A549 (cell line): ENCODE measurements around the gene RNF13. TPM values are rescaled to one million over a fixed set of nuclear protein-coding genes. Genes with fewer than 3 reads are reported as not detected.
A peak's percentile ranks its signal among the peaks of the same experiment; 100 is the strongest.
"Not testable (repeated sequence)": the region's sequence is repeated elsewhere in the genome, so short reads cannot be mapped to it uniquely, and the experiment has no call there.

Experiments
- ATAC-seq, 2 experiments: fragments of 200-7000 bp in 1 of 2; fragments of >200 bp in 1 of 2; cut with Nextera tagmentation in 1 of 2; cut with Tn5 transposase in 1 of 2; 3 replicates each; pipeline versions ENCODE4 v1.8.0 to v1.9.1; 2018 to 2020; ENCODE audit warnings: mild to moderate bottlenecking in 1 of 2, moderate library complexity in 1 of 2
- CTCF ChIA-PET: fragments of 300-600 bp; sonication (Branson Sonifier 250); formaldehyde crosslinking; extraction: SDS; loops from one replicate; lab custom pipeline; 2021; ENCODE audit warnings: antibody characterized with exemption, inconsistent platforms; lab: Yijun Ruan, JAX
- POLR2A ChIA-PET: fragments of 350-600 bp; formaldehyde crosslinking; extraction: SDS; loops from one replicate; lab custom pipeline; 2021; ENCODE audit warnings: antibody characterized with exemption, inconsistent platforms; lab: Yijun Ruan, JAX
- DNase-seq, 2 experiments: peaks; one replicate each; pipeline versions ENCODE4 v3.0.0 to v3.0.0-alpha.2; 2011 to 2016; ENCODE audit warnings: low read depth in 1 of 2, low spot score in 1 of 2
- FAIRE-seq: peaks from 2 replicates; lab custom pipeline; 2011; peaks lifted over from hg19 to GRCh38; lab: Jason Lieb, UNC
- H3K27ac ChIP-seq, 2 experiments: fragments of >200 bp; sonication (Bioruptor Twin); formaldehyde crosslinking; 3 replicates each; pipeline ENCODE4 v1.5.1; 2016 to 2017
- H3K4me1 ChIP-seq: fragments of >200 bp; sonication (Bioruptor Twin); formaldehyde crosslinking; 3 replicates; pipeline ENCODE4 v1.6.1; 2016
- H3K4me2 ChIP-seq: fragments of >200 bp; sonication (Bioruptor Twin); formaldehyde crosslinking; 3 replicates; pipeline ENCODE4 v1.6.1; 2016
- H3K4me3 ChIP-seq: fragments of >200 bp; sonication (Bioruptor Twin); formaldehyde crosslinking; 3 replicates; pipeline ENCODE4 v1.5.1; 2016
- H3K9me3 ChIP-seq: fragments of >200 bp; sonication (Bioruptor Twin); formaldehyde crosslinking; 3 replicates; pipeline ENCODE4 v1.6.1; 2016
- CEBPB ChIP-seq, 2 experiments: fragments of >200 bp in 1 of 2; sonication (Bioruptor Twin) in 1 of 2; formaldehyde crosslinking in 1 of 2; IDR thresholded peaks; 2 replicates each; pipeline ENCODE4 v1.6.1; 2012 to 2016
- CTCF ChIP-seq: fragments of >200 bp; sonication (Bioruptor Twin); formaldehyde crosslinking; IDR thresholded peaks from 3 replicates; pipeline ENCODE4 v1.5.1; 2016
- EHF ChIP-seq: fragments of 250-450 bp; sonication (Bioruptor Pico); IDR thresholded peaks from 2 replicates; pipeline ENCODE4 v1.5.0; 2020; ENCODE audit warnings: mild to moderate bottlenecking
- ESRRA ChIP-seq: fragments of 150-350 bp; IDR thresholded peaks from 2 replicates; pipeline ENCODE4 v1.6.1; 2014; ENCODE audit warnings: mild to moderate bottlenecking, low read length, borderline replicate concordance
- FOXS1 ChIP-seq: fragments of 250-450 bp; sonication (Bioruptor Pico); IDR thresholded peaks from 2 replicates; pipeline ENCODE4 v1.5.0; 2020; ENCODE audit warnings: mild to moderate bottlenecking, moderate library complexity
- HEYL ChIP-seq: fragments of 250-450 bp; sonication (Bioruptor Pico); IDR thresholded peaks from 2 replicates; pipeline ENCODE4 v1.8.0; 2021; ENCODE audit warnings: mild to moderate bottlenecking, moderate library complexity
- KDM5A ChIP-seq: fragments of 200-600 bp; sonication (generic); IDR thresholded peaks from 2 replicates; pipeline ENCODE4 v1.6.1; 2016; ENCODE audit warnings: antibody characterized with exemption, mild to moderate bottlenecking
- MAFK ChIP-seq: fragments of 450-650 bp; IDR thresholded peaks from 2 replicates; pipeline ENCODE4 v1.6.1; 2014; ENCODE audit not compliant: partially characterized antibody
- NPAS2 ChIP-seq: fragments of 250-450 bp; sonication (Bioruptor Pico); IDR thresholded peaks from 2 replicates; pipeline ENCODE4 v1.8.0; 2022; ENCODE audit warnings: mild to moderate bottlenecking, moderate library complexity, borderline replicate concordance
- PHF8 ChIP-seq: fragments of 200-600 bp; sonication (generic); IDR thresholded peaks from 2 replicates; pipeline ENCODE4 v1.6.1; 2016; ENCODE audit warnings: low read depth, mild to moderate bottlenecking, antibody characterized with exemption, moderate library complexity, borderline replicate concordance
- RAD21 ChIP-seq, 2 experiments: fragments of >200 bp in 1 of 2; sonication (Bioruptor Twin) in 1 of 2; formaldehyde crosslinking in 1 of 2; IDR thresholded peaks in 1 of 2; conservative IDR thresholded peaks in 1 of 2; 2 replicates in 1 of 2; 3 replicates in 1 of 2; pipeline ENCODE4 v1.6.1; 2012 to 2018; ENCODE audit warnings: inconsistent platforms in 1 of 2
- RNF2 ChIP-seq: fragments of 200-600 bp; sonication (generic); IDR thresholded peaks from 2 replicates; pipeline ENCODE4 v1.6.1; 2016; ENCODE audit warnings: low read depth, mild to moderate bottlenecking, antibody characterized with exemption, moderate library complexity, borderline replicate concordance
- SMC3 ChIP-seq: fragments of >200 bp; sonication (Bioruptor Twin); formaldehyde crosslinking; IDR thresholded peaks from 3 replicates; pipeline ENCODE4 v1.6.1; 2018; ENCODE audit warnings: inconsistent platforms
- TFCP2L1 ChIP-seq: fragments of 250-450 bp; sonication (Bioruptor Pico); IDR thresholded peaks from 2 replicates; pipeline ENCODE4 v1.5.0; 2021; ENCODE audit warnings: mild to moderate bottlenecking
- ZFP36 ChIP-seq: fragments of 450-650 bp; IDR thresholded peaks from 2 replicates; pipeline ENCODE4 v1.6.1; 2014; ENCODE audit warnings: borderline replicate concordance; ENCODE audit not compliant: partially characterized antibody
- WGBS: methylation state at CpG from one replicate; pipeline ENCODE4 v1.1.6; 2017; ENCODE audit errors: missing lambda C conversion rate; 5-methylcytosine and 5-hydroxymethylcytosine counted together
- polyA plus RNA-seq, 4 experiments: library from polyadenylated mRNA; depleted of rRNA in 3 of 4; stranded (reverse); fragments of >200 nt; fragmentation: RNase III in 1 of 4; extraction: RNeasy Plus Mini Kit Qiagen cat#74134 plus additional on column Dnase treatment in 1 of 4; gene quantifications; 2 replicates in 3 of 4; 3 replicates in 1 of 4; pipeline ENCODE4 v1.2.3, GENCODE V29; 2011 to 2017
- TF ChIP-seq, protein P1 (sequence below): fragments of 450-650 bp; IDR thresholded peaks from 2 replicates; pipeline ENCODE4 v1.6.1; 2014; ENCODE audit warnings: antibody characterized with exemption

RNF13 gene
- polyA plus RNA-seq, 2 of the 4 experiments (the other 2 are of a cell fraction) = 46.2 to 100 TPM

DNA sequence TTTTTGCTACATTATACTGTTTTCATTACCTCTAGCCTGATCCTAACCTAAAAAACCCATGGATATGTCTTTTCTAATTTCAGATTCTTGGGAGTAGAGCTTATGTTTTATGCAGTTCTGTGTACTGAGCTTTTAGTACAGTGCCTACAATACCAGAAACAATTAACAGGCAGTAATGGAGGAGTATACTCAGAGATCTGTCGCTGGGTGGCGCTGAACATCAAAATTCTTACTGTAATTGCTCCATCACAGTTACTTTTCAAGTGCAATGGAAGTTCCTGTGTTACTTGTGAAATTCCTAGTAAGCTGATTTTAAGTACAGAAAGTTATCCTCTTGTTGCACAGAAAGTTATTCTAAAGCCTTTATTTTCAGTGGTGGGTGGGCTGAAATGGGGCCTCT is 66.9 kb downstream of the RNF13 start:
- Histone ChIP-seq H3K4me2 (no peak overlapping the region), H3K4me3 (no peak overlapping the region), H3K9me3 (no peaks in the 10 kb centered on the region), H3K4me1 (no peaks in the 10 kb centered on the region), H3K27ac (no peak overlapping the region)
- ATAC-seq = peak; percentile 90 to 97
- peak; percentile 8 to 68 for DNase-seq
- peak; percentile 76 for FAIRE-seq
- CTCF ChIA-PET = interaction anchor here (0.6 to 2.2 kb wide), 28 partner anchors 10 to 388 kb away, joined by 3 to 22 read pairs (median 4); partner anchors contain the start of gene RNF13
- TF ChIP-seq PHF8 = no peak
- peak; percentile 69 for TF ChIP-seq CTCF
- TF ChIP-seq SMC3 = peak; percentile 44; the same call in 2 of the 3 replicates
- TF ChIP-seq EHF (CRISPR knock-in tag) = no peak
- TF ChIP-seq CEBPB (IDR thresholded peaks at IDR 0.05) = peak in 1 of 2 experiments; percentile 47; a peak in 1 of 4 replicates
- TF ChIP-seq RAD21 (conservative IDR thresholded peaks at IDR 0.05 in 1 of 2, IDR thresholded peaks at IDR 0.05 in 1 of 2) = peak; percentile 35 to 43; a peak in 2 of 5 replicates
- no peak for TF ChIP-seq ESRRA
- no peak for TF ChIP-seq RNF2
- no peak for TF ChIP-seq FOXS1
- TF ChIP-seq MAFK = no peak
- POLR2A ChIA-PET = no interaction called here
- 0% methylated on average over 2 of the region's 2 CpGs for WGBS

GRCh38 chr3:149881879-149882278 is 68.9 kb downstream of the RNF13 start:
- FAIRE-seq (no peak), DNase-seq (no peak), ATAC-seq (no peak)
- Histone ChIP-seq H3K4me1 (no peaks in the 10 kb centered on the region), H3K4me3 (no peak overlapping the region), H3K27ac (no peak overlapping the region), H3K4me2 (no peak overlapping the region), H3K9me3 (no peaks in the 10 kb centered on the region)
- ChIA-PET POLR2A (no interaction called here), CTCF (no interaction called here)
- TF ChIP-seq TFCP2L1 (CRISPR knock-in tag) = no peak
- TF ChIP-seq NPAS2 (CRISPR knock-in tag) = no peak
- TF ChIP-seq RAD21 (conservative IDR thresholded peaks at IDR 0.05 in 1 of 2, IDR thresholded peaks at IDR 0.05 in 1 of 2) = no peak
- no peak for TF ChIP-seq KDM5A
- TF ChIP-seq, protein P1, sequence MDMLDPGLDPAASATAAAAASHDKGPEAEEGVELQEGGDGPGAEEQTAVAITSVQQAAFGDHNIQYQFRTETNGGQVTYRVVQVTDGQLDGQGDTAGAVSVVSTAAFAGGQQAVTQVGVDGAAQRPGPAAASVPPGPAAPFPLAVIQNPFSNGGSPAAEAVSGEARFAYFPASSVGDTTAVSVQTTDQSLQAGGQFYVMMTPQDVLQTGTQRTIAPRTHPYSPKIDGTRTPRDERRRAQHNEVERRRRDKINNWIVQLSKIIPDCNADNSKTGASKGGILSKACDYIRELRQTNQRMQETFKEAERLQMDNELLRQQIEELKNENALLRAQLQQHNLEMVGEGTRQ = no peak
- no peak for TF ChIP-seq ZFP36
- WGBS = 74% methylated on average over 4 of the region's 4 CpGs

DNA sequence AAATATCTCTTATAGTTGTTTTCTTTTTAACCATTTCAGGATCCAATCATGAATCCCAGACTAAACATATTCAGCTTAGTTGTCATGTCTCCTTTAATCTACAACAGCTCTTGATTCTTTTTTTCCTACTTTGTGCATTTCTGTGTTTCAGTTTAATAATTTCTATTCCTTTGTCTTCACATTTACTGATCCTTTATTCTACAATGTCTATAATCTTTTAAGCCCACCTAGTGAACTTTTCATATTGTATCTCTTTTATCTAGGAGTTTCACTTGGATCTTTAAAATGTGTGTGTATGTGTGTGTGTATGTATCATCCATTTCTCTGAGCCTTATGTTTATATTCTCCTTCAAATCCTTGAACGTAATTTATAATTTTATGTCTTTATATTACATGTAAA is 70.1 kb downstream of the RNF13 start:
- ChIA-PET POLR2A (no interaction called here), CTCF (interaction anchor here (0.7 to 1.3 kb wide), 4 partner anchors 17 to 75 kb away, joined by 3 to 5 read pairs (median 4); no protein-coding TSS in a partner anchor)
- 89% methylated on average over 1 of the region's 1 CpG for WGBS
- no peak for DNase-seq
- Histone ChIP-seq H3K9me3 (no peaks in the 10 kb centered on the region), H3K4me2 (no peak overlapping the region), H3K4me3 (no peak overlapping the region), H3K27ac (no peak overlapping the region), H3K4me1 (no peaks in the 10 kb centered on the region)
- no peak for ATAC-seq
- TF ChIP-seq HEYL (CRISPR knock-in tag) = no peak
- no peak for FAIRE-seq

DNA sequence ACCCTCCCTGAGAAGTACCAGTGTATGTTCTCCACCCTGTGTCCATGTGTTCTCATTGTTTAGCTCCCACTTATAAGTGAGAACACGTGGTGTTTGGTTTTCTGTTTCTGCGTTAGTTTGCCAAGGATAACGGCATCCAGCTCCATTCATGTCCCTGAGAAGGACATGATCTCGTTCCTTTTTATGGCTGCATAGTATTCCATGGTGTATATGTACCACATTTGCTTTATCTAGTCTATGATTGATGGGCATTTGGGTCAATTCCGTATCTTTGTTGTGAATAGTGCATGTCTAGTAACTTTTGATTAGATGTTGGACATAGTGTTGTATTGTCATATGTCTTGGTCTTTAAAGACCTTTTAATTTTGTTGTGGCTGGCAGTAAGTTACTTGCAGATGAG is 70.8 kb downstream of the RNF13 start:
- FAIRE-seq, H3K27ac ChIP-seq, H3K4me1 ChIP-seq, ATAC-seq, H3K9me3 ChIP-seq, POLR2A ChIA-PET, H3K4me2 ChIP-seq, H3K4me3 ChIP-seq, DNase-seq: not testable (repeated sequence)
- WGBS = 92% methylated on average over 5 of the region's 5 CpGs
- CTCF ChIA-PET = interaction anchor here (0.7 to 1.3 kb wide), 4 partner anchors 16 to 76 kb away, joined by 3 to 5 read pairs (median 4); no protein-coding TSS in a partner anchor

GRCh38 chr3:149884848-149885247 is 71.8 kb downstream of the RNF13 start:
- ATAC-seq, FAIRE-seq, POLR2A ChIA-PET, H3K4me1 ChIP-seq, DNase-seq, H3K4me3 ChIP-seq, H3K27ac ChIP-seq, H3K9me3 ChIP-seq, H3K4me2 ChIP-seq, CTCF ChIA-PET: not testable (repeated sequence)
